Thymus (tissue), 11 donors: ENCODE measurements around the gene FTO. TPM values are rescaled to one million over a fixed set of nuclear protein-coding genes. Genes with fewer than 3 reads are reported as not detected.

Source experiments
- DNase-seq, 9 donors: peaks; one replicate each; pipeline ENCODE4 v3.0.0-alpha.2; 2013; ENCODE audit warnings: low spot score in 9 of 9, low read depth in 6 of 9, missing footprints in 1 of 9
- H3K27ac ChIP-seq, 2 donors: one replicate each; pipeline ENCODE4 v1.5.1; 2013; ENCODE audit warnings: control low read depth in 1 of 2, low read depth in 1 of 2, low read length in 1 of 2, mild to moderate bottlenecking in 1 of 2, moderate library complexity in 1 of 2
- H3K27me3 ChIP-seq, 2 donors: one replicate each; pipeline ENCODE4 v1.5.1; 2013; ENCODE audit warnings: low read length in 1 of 2; ENCODE audit not compliant: control insufficient read depth in 2 of 2, insufficient read depth in 1 of 2
- H3K36me3 ChIP-seq, 2 donors: one replicate each; pipeline ENCODE4 v1.5.1; 2013; ENCODE audit warnings: low read length in 1 of 2, mild to moderate bottlenecking in 1 of 2, moderate library complexity in 1 of 2; ENCODE audit not compliant: control insufficient read depth in 2 of 2, insufficient read depth in 2 of 2
- H3K4me1 ChIP-seq, 2 donors: one replicate each; pipeline ENCODE4 v1.5.1; 2013; ENCODE audit warnings: low read length in 2 of 2; ENCODE audit not compliant: control insufficient read depth in 2 of 2, insufficient read depth in 2 of 2
- H3K4me3 ChIP-seq, 2 donors: one replicate each; pipeline ENCODE4 v1.5.1; 2013; ENCODE audit warnings: low read length in 2 of 2, control low read depth in 1 of 2, mild to moderate bottlenecking in 1 of 2
- H3K9me3 ChIP-seq, 2 donors: one replicate each; pipeline ENCODE4 v1.5.1; 2013; ENCODE audit warnings: low read length in 1 of 2, mild to moderate bottlenecking in 1 of 2; ENCODE audit not compliant: control insufficient read depth in 2 of 2, insufficient read depth in 1 of 2
- WGBS: extraction: QIAGEN DNeasy Blood & Tissue Kit; methylation state at CpG from one replicate; pipeline ENCODE4 v1.1.7; 2013; 5-methylcytosine and 5-hydroxymethylcytosine counted together
- polyA plus RNA-seq: library from polyadenylated mRNA; stranded (reverse); fragments of 200-250 nt; gene quantifications from one replicate; pipeline ENCODE4 v1.2.3, GENCODE V29; 2013
- total RNA-seq: library from RNA; stranded (reverse); fragments of 120-200 nt; gene quantifications from one replicate; pipeline ENCODE4 v1.2.4, GENCODE V29; 2013
- donor health status: healthy.

The FTO gene
- total and polyA plus RNA-seq, 2 donors: 13.7 to 34.5 TPM

DNA sequence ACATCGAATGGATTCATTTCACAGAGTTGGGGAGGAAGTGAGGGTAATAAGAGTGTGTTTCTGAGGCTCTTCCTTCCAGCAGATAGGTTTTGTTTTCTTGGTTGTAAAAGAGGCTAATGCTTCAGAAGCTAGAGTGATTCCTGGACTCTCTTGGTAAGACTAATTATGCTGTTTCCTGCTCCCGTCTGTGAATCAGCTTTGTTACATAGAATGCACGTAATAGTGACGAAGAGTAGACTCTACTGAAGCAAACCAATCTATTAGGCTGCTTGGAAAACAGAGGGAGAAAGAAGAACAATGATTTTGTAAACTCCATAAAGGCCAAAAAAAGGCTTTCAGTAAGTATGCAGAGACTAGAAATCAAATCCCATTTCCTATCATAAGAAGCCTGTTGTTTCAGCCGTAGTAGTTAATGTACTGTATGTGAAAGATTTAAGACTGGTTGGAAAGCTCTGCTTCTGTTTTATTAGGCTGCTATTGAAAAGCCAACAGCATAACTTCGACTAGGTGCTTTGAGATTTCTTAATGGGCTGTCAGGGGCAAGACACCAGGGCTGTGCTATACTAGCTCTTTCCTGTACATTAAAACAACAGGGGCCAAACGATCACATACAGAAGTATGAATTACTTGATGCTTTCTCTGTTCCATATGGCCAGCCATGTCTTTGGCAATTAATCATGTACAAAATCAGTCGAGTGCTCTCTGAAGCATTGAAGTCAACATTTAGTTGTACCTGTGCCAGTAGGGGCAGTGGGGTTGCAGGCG lies 219.0 kb downstream of the FTO start:
- no peak for DNase-seq

GRCh38 chr16:53924331-53925106 lies 220.6 kb downstream of the FTO start:
- no peak for DNase-seq
- H3K9me3 ChIP-seq: no peaks in the 10 kb centered on the region
- 87% methylated on average over 8 of the region's 8 CpGs for WGBS
- no peak overlapping the region for H3K27ac ChIP-seq
- H3K27me3 ChIP-seq: no peaks in the 10 kb centered on the region
- peaks cover 0 to 14% of the 10 kb centered on the region in 2 donors for H3K4me1 ChIP-seq
- no peak overlapping the region for H3K4me3 ChIP-seq
- H3K36me3 ChIP-seq: no peaks in the 10 kb centered on the region

More for the DNA sequence above, 219.0 kb downstream of the FTO start:
- no peaks in the 10 kb centered on the region for H3K36me3 ChIP-seq
- 82% methylated on average over 9 of the region's 9 CpGs for WGBS
- no peaks in the 10 kb centered on the region for H3K9me3 ChIP-seq
- peak overlapping the region in 1 of 2 donors; percentile 33 for H3K27ac ChIP-seq
- H3K4me1 ChIP-seq: peaks cover 0 to 14% of the 10 kb centered on the region in 2 donors
- H3K27me3 ChIP-seq: no peaks in the 10 kb centered on the region
- no peak overlapping the region for H3K4me3 ChIP-seq

GRCh38 chr16:53925107-53925410 lies 221.1 kb downstream of the FTO start:
- Histone ChIP-seq H3K27ac (no peak overlapping the region), H3K9me3 (no peaks in the 10 kb centered on the region), H3K4me1 (peaks cover 0 to 14% of the 10 kb centered on the region in 2 donors), H3K4me3 (no peak overlapping the region), H3K36me3 (no peaks in the 10 kb centered on the region), H3K27me3 (no peaks in the 10 kb centered on the region)
- DNase-seq: no peak
- WGBS: 27% methylated on average over 1 of the region's 1 CpG

- WGBS: 96% methylated on average over 3 of the region's 3 CpGs
Measured at GRCh38 chr16:53925526-53925925, 221.6 kb downstream of the FTO start.

DNA sequence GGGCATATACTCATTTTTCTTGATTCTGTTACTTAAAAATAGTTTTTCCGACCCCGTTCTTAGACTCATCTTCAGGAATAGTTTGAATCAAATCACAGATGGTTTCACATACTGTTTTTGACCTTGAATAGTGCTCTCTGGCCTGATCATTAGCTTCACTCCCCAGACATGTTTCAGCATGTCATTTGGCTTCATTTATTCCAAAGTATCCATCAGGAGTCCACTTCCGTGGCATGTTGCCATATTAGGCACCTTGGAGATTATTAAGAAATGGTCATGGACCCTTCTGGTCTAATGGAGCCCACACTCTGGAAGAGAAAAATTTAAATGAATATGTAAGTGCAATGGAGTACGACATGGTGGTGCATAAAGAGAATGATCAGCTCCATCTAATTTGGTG lies 222.3 kb downstream of the FTO start:
- no peaks in the 10 kb centered on the region for H3K27me3 ChIP-seq
- no peak for DNase-seq
- no peaks in the 10 kb centered on the region for H3K9me3 ChIP-seq
- no peaks in the 10 kb centered on the region for H3K36me3 ChIP-seq
- H3K4me1 ChIP-seq: peaks cover 0 to 14% of the 10 kb centered on the region in 2 donors
- no peak overlapping the region for H3K27ac ChIP-seq
- WGBS: 97% methylated on average over 4 of the region's 4 CpGs
- no peak overlapping the region for H3K4me3 ChIP-seq

More at GRCh38 chr16:53925526-53925925, 221.6 kb downstream of the FTO start:
- Histone ChIP-seq H3K27me3 (no peaks in the 10 kb centered on the region), H3K36me3 (no peaks in the 10 kb centered on the region), H3K9me3 (no peaks in the 10 kb centered on the region), H3K4me1 (peaks cover 0 to 14% of the 10 kb centered on the region in 2 donors), H3K27ac (no peak overlapping the region), H3K4me3 (no peak overlapping the region)
- no peak for DNase-seq

- DNase-seq: no peak
- no peaks in the 10 kb centered on the region for H3K36me3 ChIP-seq
- 96% methylated on average over 2 of the region's 2 CpGs for WGBS
- H3K27me3 ChIP-seq: no peaks in the 10 kb centered on the region
- no peak overlapping the region for H3K4me3 ChIP-seq
- H3K9me3 ChIP-seq: no peaks in the 10 kb centered on the region
- H3K4me1 ChIP-seq: no peaks in the 10 kb centered on the region
- H3K27ac ChIP-seq: no peak overlapping the region
Measured at GRCh38 chr16:53932975-53933374, 229.0 kb downstream of the FTO start.

DNA sequence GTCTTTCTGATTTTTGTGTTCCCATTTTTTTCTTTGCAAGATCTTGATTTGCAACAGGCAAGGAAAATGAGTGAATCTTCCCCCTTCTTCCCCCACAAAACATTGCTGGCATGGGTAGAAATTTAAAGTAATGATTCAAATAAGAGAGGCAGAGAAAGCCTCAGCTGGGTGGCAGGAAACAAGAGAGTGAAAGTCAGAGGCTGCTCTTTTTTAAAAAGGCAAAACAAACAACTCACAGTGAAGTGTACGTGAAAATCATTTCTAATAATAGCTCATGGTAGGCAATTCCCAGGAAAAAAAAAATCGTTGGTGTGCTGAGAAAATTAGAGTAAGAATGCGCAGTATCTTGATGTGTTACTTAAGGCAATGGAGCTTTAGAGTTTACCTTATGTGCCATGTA lies 229.5 kb downstream of the FTO start:
- Histone ChIP-seq H3K4me1 (no peaks in the 10 kb centered on the region), H3K27me3 (no peaks in the 10 kb centered on the region), H3K36me3 (no peaks in the 10 kb centered on the region), H3K27ac (no peak overlapping the region), H3K9me3 (no peaks in the 10 kb centered on the region), H3K4me3 (no peak overlapping the region)
- DNase-seq: no peak
- 54% methylated on average over 3 of the region's 3 CpGs for WGBS

DNA sequence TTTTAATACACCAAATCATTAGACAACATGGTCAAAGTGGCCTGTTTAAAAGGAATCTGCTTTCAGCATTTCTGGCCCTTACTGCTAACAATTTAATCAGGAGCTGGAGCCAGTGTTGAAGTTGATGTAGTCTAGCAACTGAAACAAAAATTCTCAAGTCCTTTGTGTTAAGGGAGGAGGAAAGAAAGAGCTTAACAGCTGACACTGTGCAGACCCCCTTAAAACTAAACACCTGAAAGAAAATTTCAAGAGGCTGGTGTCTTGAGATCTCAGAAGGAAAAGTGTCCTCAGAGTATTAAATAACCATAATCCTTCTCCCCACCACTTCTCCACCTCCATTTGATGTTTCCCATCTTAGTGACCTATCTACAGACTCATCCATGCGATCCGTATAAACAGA lies 232.1 kb downstream of the FTO start:
- H3K27ac ChIP-seq: no peak overlapping the region
- DNase-seq: no peak
- H3K36me3 ChIP-seq: no peaks in the 10 kb centered on the region
- H3K4me1 ChIP-seq: no peaks in the 10 kb centered on the region
- H3K9me3 ChIP-seq: no peaks in the 10 kb centered on the region
- H3K4me3 ChIP-seq: no peak overlapping the region
- WGBS: 97% methylated on average over 2 of the region's 2 CpGs
- no peaks in the 10 kb centered on the region for H3K27me3 ChIP-seq

DNA sequence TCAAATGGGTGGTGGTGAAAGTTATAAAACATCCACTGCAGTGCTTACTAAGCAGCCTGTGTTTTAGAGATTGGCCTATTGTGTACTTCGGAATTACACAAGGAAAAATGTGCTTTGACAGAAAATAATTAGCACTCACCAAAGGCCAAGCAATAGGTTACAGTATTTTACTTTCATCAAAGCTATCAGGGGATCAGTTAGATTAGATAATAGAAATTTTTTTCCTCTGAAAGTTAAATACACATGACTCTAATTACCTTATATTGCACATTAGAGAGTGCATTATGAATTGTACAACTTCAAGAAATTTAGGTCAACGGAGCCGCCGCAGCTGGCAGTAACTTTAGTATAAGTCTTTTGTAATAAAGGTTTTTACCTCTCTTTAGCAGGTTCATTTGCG lies 232.6 kb downstream of the FTO start:
- no peaks in the 10 kb centered on the region for H3K36me3 ChIP-seq
- H3K4me3 ChIP-seq: no peak overlapping the region
- no peak overlapping the region for H3K27ac ChIP-seq
- H3K9me3 ChIP-seq: no peaks in the 10 kb centered on the region
- WGBS: 98% methylated on average over 5 of the region's 5 CpGs
- no peaks in the 10 kb centered on the region for H3K27me3 ChIP-seq
- no peak for DNase-seq
- H3K4me1 ChIP-seq: no peaks in the 10 kb centered on the region
